K562 (cell line): ENCODE data around the gene ZCCHC14. TPM values are rescaled to one million over a fixed set of nuclear protein-coding genes. Genes with fewer than 3 reads are reported as not detected.
A peak's percentile ranks its signal among the peaks of the same experiment; 100 is the strongest.

Experiments used
- MTA2 ChIP-seq: fragments of 450-650 bp; IDR thresholded peaks from 2 replicates; pipeline ENCODE4 v1.6.1; 2016; ENCODE audit warnings: low read depth
- THRAP3 ChIP-seq: fragments of 450-650 bp; IDR thresholded peaks from 2 replicates; pipeline ENCODE4 v1.6.1; 2016; ENCODE audit warnings: mild to moderate bottlenecking, inconsistent platforms, borderline replicate concordance
- ZBTB7A ChIP-seq: IDR thresholded peaks from 2 replicates; pipeline ENCODE4 v1.6.1; 2011; ENCODE audit warnings: low read depth, mild to moderate bottlenecking, low read length, moderate library complexity, borderline replicate concordance; ENCODE audit not compliant: control insufficient read depth
- ZNF263 ChIP-seq: sonication (generic); formaldehyde crosslinking; IDR thresholded peaks from 2 replicates; pipeline ENCODE4 v1.8.0; 2022; ENCODE audit warnings: mild to moderate bottlenecking, missing genetic modification reagents, borderline replicate concordance
- polyA plus RNA-seq, 8 experiments: library from polyadenylated mRNA; depleted of rRNA in 4 of 8; stranded (reverse) in 5 of 8; unstranded in 3 of 8; fragments of >200 nt; fragmentation: Nextera tagmentation in 2 of 8; fragmentation: Illumina TruSeq in 1 of 8; extraction: Ambion mirVana in 2 of 8; extraction: Trizol in 1 of 8; gene quantifications; 2 replicates each; pipeline versions ENCODE4 v1.2.1 to v1.2.3, GENCODE V29; 2011 to 2014; ENCODE audit warnings: inconsistent platforms in 1 of 8, missing spikeins in 1 of 8
- total RNA-seq, 7 experiments: library from RNA; depleted of rRNA in 6 of 7; stranded (reverse); fragments of >200 nt in 6 of 7; fragmentation: Illumina TruSeq in 2 of 7; extraction: Trizol in 2 of 7; gene quantifications; 2 replicates each; pipeline versions ENCODE4 v1.2.1 to v1.2.3, GENCODE V29; 2011 to 2021; ENCODE audit warnings: low replicate concordance in 1 of 7
- TF ChIP-seq, protein P1 (sequence below): fragments of 450-650 bp; IDR thresholded peaks from 2 replicates; pipeline ENCODE4 v1.6.1; 2016; ENCODE audit warnings: mild to moderate bottlenecking, moderate library complexity
- TF ChIP-seq, protein P2 (sequence below), 2 experiments: IDR thresholded peaks; 2 replicates each; pipeline ENCODE4 v1.6.1; 2011; ENCODE audit warnings: borderline replicate concordance in 1 of 2, control low read depth in 1 of 2, low read depth in 1 of 2, low read length in 1 of 2, mild to moderate bottlenecking in 1 of 2, mixed read lengths in 1 of 2, moderate library complexity in 1 of 2; ENCODE audit not compliant: insufficient read depth in 1 of 2, insufficient read length in 1 of 2, poor library complexity in 1 of 2, severe bottlenecking in 1 of 2; ENCODE audit errors: extremely low read depth in 1 of 2

ZCCHC14 gene
- total and polyA plus RNA-seq, 9 of the 15 experiments (the other 6 are each of a cell fraction or from before 2014, with no cell fraction given), result 1.5 to 12.4 (median 2.9) TPM

DNA sequence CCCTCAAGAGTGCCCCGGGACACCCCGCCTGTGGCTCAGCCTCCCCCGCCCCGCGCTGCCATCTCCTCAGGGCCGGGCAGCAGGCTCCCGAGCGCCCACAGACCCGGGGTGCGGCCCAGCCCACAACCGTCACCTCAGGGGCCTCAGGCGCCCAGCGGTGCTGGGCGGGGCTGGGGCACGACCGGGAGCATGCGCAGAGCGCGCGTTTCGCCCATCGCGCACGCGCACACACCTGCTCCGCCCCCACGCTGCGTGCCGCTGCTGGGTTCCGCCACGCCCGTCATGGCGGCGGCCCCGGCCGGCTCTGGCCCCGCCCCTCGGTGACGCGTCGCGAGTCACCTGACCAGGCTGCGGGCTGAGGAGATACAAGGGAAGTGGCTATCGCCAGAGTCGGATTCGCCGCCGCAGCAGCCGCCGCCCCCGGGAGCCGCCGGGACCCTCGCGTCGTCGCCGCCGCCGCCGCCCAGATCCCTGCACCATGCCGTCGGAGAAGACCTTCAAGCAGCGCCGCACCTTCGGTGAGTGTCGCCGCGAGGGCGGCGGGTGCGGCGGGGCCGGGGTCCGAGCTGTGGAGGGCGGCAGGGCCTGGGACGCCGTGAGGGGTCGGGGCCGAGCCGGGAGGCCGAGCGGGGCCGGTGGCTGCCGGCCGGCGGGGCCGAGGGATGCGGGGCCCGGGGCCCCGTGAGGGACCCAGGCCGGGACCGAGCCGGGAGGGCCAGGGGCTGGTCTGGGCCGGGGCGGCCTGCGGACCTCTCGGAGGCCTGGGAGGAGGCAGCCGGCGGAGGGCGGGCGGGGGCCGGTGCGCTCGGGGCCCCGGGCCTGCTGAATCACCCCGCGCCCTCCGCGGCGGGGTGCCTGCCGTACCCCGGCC is 100.6 kb downstream of the ZCCHC14 start, which contains the start of gene MAP1LC3B (continued):
- TF ChIP-seq ZNF263 (CRISPR knock-in tag) (0 out of 2 replicates have a peak, but pooled peaks have one; percentile 23), MTA2 (no peak), ZBTB7A (peak; percentile 81), THRAP3 (no peak)
- TF ChIP-seq, protein P1, sequence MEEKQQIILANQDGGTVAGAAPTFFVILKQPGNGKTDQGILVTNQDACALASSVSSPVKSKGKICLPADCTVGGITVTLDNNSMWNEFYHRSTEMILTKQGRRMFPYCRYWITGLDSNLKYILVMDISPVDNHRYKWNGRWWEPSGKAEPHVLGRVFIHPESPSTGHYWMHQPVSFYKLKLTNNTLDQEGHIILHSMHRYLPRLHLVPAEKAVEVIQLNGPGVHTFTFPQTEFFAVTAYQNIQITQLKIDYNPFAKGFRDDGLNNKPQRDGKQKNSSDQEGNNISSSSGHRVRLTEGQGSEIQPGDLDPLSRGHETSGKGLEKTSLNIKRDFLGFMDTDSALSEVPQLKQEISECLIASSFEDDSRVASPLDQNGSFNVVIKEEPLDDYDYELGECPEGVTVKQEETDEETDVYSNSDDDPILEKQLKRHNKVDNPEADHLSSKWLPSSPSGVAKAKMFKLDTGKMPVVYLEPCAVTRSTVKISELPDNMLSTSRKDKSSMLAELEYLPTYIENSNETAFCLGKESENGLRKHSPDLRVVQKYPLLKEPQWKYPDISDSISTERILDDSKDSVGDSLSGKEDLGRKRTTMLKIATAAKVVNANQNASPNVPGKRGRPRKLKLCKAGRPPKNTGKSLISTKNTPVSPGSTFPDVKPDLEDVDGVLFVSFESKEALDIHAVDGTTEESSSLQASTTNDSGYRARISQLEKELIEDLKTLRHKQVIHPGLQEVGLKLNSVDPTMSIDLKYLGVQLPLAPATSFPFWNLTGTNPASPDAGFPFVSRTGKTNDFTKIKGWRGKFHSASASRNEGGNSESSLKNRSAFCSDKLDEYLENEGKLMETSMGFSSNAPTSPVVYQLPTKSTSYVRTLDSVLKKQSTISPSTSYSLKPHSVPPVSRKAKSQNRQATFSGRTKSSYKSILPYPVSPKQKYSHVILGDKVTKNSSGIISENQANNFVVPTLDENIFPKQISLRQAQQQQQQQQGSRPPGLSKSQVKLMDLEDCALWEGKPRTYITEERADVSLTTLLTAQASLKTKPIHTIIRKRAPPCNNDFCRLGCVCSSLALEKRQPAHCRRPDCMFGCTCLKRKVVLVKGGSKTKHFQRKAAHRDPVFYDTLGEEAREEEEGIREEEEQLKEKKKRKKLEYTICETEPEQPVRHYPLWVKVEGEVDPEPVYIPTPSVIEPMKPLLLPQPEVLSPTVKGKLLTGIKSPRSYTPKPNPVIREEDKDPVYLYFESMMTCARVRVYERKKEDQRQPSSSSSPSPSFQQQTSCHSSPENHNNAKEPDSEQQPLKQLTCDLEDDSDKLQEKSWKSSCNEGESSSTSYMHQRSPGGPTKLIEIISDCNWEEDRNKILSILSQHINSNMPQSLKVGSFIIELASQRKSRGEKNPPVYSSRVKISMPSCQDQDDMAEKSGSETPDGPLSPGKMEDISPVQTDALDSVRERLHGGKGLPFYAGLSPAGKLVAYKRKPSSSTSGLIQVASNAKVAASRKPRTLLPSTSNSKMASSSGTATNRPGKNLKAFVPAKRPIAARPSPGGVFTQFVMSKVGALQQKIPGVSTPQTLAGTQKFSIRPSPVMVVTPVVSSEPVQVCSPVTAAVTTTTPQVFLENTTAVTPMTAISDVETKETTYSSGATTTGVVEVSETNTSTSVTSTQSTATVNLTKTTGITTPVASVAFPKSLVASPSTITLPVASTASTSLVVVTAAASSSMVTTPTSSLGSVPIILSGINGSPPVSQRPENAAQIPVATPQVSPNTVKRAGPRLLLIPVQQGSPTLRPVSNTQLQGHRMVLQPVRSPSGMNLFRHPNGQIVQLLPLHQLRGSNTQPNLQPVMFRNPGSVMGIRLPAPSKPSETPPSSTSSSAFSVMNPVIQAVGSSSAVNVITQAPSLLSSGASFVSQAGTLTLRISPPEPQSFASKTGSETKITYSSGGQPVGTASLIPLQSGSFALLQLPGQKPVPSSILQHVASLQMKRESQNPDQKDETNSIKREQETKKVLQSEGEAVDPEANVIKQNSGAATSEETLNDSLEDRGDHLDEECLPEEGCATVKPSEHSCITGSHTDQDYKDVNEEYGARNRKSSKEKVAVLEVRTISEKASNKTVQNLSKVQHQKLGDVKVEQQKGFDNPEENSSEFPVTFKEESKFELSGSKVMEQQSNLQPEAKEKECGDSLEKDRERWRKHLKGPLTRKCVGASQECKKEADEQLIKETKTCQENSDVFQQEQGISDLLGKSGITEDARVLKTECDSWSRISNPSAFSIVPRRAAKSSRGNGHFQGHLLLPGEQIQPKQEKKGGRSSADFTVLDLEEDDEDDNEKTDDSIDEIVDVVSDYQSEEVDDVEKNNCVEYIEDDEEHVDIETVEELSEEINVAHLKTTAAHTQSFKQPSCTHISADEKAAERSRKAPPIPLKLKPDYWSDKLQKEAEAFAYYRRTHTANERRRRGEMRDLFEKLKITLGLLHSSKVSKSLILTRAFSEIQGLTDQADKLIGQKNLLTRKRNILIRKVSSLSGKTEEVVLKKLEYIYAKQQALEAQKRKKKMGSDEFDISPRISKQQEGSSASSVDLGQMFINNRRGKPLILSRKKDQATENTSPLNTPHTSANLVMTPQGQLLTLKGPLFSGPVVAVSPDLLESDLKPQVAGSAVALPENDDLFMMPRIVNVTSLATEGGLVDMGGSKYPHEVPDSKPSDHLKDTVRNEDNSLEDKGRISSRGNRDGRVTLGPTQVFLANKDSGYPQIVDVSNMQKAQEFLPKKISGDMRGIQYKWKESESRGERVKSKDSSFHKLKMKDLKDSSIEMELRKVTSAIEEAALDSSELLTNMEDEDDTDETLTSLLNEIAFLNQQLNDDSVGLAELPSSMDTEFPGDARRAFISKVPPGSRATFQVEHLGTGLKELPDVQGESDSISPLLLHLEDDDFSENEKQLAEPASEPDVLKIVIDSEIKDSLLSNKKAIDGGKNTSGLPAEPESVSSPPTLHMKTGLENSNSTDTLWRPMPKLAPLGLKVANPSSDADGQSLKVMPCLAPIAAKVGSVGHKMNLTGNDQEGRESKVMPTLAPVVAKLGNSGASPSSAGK, result no peak
- TF ChIP-seq, protein P2, sequence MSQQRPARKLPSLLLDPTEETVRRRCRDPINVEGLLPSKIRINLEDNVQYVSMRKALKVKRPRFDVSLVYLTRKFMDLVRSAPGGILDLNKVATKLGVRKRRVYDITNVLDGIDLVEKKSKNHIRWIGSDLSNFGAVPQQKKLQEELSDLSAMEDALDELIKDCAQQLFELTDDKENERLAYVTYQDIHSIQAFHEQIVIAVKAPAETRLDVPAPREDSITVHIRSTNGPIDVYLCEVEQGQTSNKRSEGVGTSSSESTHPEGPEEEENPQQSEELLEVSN (IDR thresholded peaks at IDR 0.05; ENCODE audit: borderline replicate concordance in 1 of 2, extremely low read depth in 1 of 2, insufficient read depth in 1 of 2, insufficient read length in 1 of 2, low read depth in 1 of 2, low read length in 1 of 2, poor library complexity in 1 of 2, severe bottlenecking in 1 of 2), result no peak
